Pancreas (tissue), 10 donors: Measurements from ENCODE around the gene FSTL4. TPM values are rescaled to one million over a fixed set of nuclear protein-coding genes. Genes with fewer than 3 reads are reported as not detected.
"Not testable (repeated sequence)": the region's sequence is repeated elsewhere in the genome, so short reads cannot be mapped to it uniquely, and the experiment has no call there.

Experiments used
- ATAC-seq, 4 donors: fragments of 200-7000 bp; cut with Tn5 transposase; one replicate each; pipeline versions ENCODE4 v1.8.0 to v1.9.1; 2020; ENCODE audit warnings: mild to moderate bottlenecking in 4 of 4, moderate library complexity in 4 of 4
- DNase-seq, 6 donors: peaks; one replicate each; pipeline ENCODE4 v3.0.0-alpha.2; 2020
- FAIRE-seq: peaks from 2 replicates; lab custom pipeline; 2012; peaks lifted over from hg19 to GRCh38; lab: Jason Lieb, UNC
- H3K27ac ChIP-seq, 4 donors: fragments of 200-600 bp; sonication (generic); 1 replicate in 3 of 4; 2 replicates in 1 of 4; pipeline versions ENCODE4 v1.5.0 to v1.8.0; 2020
- H3K27me3 ChIP-seq, 4 donors: fragments of 200-600 bp; one replicate each; pipeline ENCODE4 v1.8.0; 2021
- H3K36me3 ChIP-seq, 3 donors: fragments of 200-600 bp; sonication (generic) in 1 of 3; one replicate each; pipeline versions ENCODE4 v1.5.0 to v1.8.0; 2020 to 2021
- H3K4me1 ChIP-seq, 3 donors: fragments of 200-600 bp; one replicate each; pipeline ENCODE4 v1.8.0; 2021
- H3K4me3 ChIP-seq, 4 donors: fragments of 200-600 bp; sonication (generic) in 2 of 4; one replicate each; pipeline versions ENCODE4 v1.5.0 to v1.8.0; 2020 to 2021
- H3K9me3 ChIP-seq, 4 donors: fragments of 200-600 bp; one replicate each; pipeline ENCODE4 v1.8.0; 2021
- WGBS, 2 donors: extraction: QIAGEN DNeasy Blood & Tissue Kit; methylation state at CpG; one replicate each; pipeline ENCODE4 v1.1.7; 2013; 5-methylcytosine and 5-hydroxymethylcytosine counted together
- intact Hi-C, 3 donors: fragments of 100-400 bp; cut with DNase I; formaldehyde crosslinking; loops; one replicate each; pipeline versions ENCODE4 v1.11.1 to v1.14.2; 2022
- polyA plus RNA-seq, 2 donors: library from polyadenylated mRNA; stranded (reverse); fragments of 200-250 nt; gene quantifications; one replicate each; pipeline ENCODE4 v1.2.3, GENCODE V29; 2013
- total RNA-seq, 6 donors: library from RNA; stranded (reverse); fragmentation: NEBNext Ultra II Directional in 4 of 6; extraction: Animal tissue kit (Norgen Biotek cat#: 25700) in 4 of 6; gene quantifications; one replicate each; pipeline versions ENCODE4 v1.2.1 to v1.2.4, GENCODE V29; 2021 to 2023
- TF ChIP-seq, protein P1 (sequence below), 4 donors: fragments of 200-600 bp; sonication (generic) in 3 of 4; IDR thresholded peaks; one replicate each; pipeline versions ENCODE4 v1.5.0 to v1.8.0; 2021; ENCODE audit warnings: antibody characterized with exemption in 4 of 4
- donor health status: healthy with polysubstance abuse.
- donor health status: DM: no; HTN: no; CAD: no; lungs with moderate emphysema.
- donor health status: DM: no; HTN: no; CAD: no.
- donor health status: control.
- donor health status: control.
- donor health status: Bipolar disorder and iron deficiency.
- donor health status: DM: yes; HTN: yes; CAD: no.
- donor health status: DM: no; HTN: no; CAD: no.
- donor health status: DM: no; HTN: no; CAD: no.
- donor health status: DM: yes; HTN: yes; CAD: no.

Gene FSTL4
- total and polyA plus RNA-seq, 8 donors: 0.68 to 2.4 (median 1.4) TPM

DNA sequence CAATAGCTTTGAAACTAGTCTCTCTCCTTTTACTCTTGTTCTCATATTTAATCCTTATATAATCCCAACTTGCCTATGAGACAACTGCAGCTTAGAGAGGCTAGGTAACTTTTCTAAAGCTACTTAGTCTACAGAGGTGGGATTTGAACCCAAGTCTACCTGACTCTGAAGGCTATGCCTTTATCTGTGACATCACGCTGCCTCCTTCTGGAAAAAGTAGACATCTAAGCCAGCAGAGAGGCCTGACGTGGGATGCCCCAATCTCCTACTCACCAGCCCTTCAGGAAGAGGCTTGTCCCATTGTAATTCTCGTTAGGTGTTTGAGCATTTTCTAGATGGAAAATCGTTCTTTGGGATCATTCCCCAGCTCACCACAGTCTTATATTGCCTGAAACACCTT lies 393.0 kb downstream of the FSTL4 start:
- 78 to 80% methylated on average over 4 of the region's 4 CpGs for WGBS, 2 donors

DNA sequence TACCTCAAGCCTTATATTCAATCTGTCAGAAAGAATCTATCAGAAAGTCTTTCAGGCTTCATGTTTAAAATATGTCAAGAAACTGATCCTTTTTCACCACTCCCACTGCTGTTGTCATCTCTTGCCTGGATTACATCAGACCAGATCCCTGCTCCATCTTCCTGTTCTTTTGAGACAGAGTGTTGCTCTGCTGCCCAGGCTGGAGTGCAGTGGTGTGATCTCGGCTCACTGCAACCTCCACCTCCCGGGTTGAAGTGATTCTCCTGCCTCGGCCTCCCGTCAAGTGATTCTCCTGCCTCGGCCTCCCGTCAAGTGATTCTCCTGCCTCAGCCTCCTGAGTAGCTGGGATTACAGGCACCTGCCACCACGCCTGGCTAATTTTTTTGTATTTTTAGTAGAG lies 396.2 kb downstream of the FSTL4 start:
- H3K27ac ChIP-seq, H3K4me1 ChIP-seq, H3K27me3 ChIP-seq, DNase-seq, FAIRE-seq, H3K9me3 ChIP-seq, intact Hi-C loops, H3K36me3 ChIP-seq, H3K4me3 ChIP-seq, ATAC-seq: not testable (repeated sequence)
- 94 to 96% methylated on average over 7 of the region's 7 CpGs for WGBS, 2 donors

More for the DNA sequence above, 393.0 kb downstream of the FSTL4 start:
- no peaks in the 10 kb centered on the region for H3K27me3 ChIP-seq
- FAIRE-seq (no peak), ATAC-seq (no peak), DNase-seq (no peak)
- intact Hi-C loops: no loop called here
- no peak overlapping the region for H3K27ac ChIP-seq
- H3K36me3 ChIP-seq: no peaks in the 10 kb centered on the region
- TF ChIP-seq, protein P1, sequence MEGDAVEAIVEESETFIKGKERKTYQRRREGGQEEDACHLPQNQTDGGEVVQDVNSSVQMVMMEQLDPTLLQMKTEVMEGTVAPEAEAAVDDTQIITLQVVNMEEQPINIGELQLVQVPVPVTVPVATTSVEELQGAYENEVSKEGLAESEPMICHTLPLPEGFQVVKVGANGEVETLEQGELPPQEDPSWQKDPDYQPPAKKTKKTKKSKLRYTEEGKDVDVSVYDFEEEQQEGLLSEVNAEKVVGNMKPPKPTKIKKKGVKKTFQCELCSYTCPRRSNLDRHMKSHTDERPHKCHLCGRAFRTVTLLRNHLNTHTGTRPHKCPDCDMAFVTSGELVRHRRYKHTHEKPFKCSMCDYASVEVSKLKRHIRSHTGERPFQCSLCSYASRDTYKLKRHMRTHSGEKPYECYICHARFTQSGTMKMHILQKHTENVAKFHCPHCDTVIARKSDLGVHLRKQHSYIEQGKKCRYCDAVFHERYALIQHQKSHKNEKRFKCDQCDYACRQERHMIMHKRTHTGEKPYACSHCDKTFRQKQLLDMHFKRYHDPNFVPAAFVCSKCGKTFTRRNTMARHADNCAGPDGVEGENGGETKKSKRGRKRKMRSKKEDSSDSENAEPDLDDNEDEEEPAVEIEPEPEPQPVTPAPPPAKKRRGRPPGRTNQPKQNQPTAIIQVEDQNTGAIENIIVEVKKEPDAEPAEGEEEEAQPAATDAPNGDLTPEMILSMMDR (IDR thresholded peaks at IDR 0.05): no peak
- no peaks in the 10 kb centered on the region for H3K9me3 ChIP-seq
- H3K4me1 ChIP-seq: no peaks in the 10 kb centered on the region
- H3K4me3 ChIP-seq: no peak overlapping the region

- 30 to 32% methylated on average over 2 of the region's 2 CpGs for WGBS, 2 donors
- H3K4me3 ChIP-seq: no peak overlapping the region
- FAIRE-seq: no peak
- H3K27me3 ChIP-seq: no peaks in the 10 kb centered on the region
- no peak for DNase-seq
- no peak overlapping the region for H3K27ac ChIP-seq
- intact Hi-C loops: no loop called here
- TF ChIP-seq, protein P1 (IDR thresholded peaks at IDR 0.05): no peak
- H3K9me3 ChIP-seq: no peaks in the 10 kb centered on the region
- H3K4me1 ChIP-seq: no peaks in the 10 kb centered on the region
- ATAC-seq: no peak
- H3K36me3 ChIP-seq: no peaks in the 10 kb centered on the region
These were observed 398.1 kb downstream of the FSTL4 start for GRCh38 chr5:133214153-133214820.

- FAIRE-seq: no peak
- Histone ChIP-seq H3K4me3 (no peak overlapping the region), H3K9me3 (no peaks in the 10 kb centered on the region), H3K36me3 (no peaks in the 10 kb centered on the region), H3K4me1 (no peaks in the 10 kb centered on the region), H3K27me3 (no peaks in the 10 kb centered on the region), H3K27ac (no peak overlapping the region)
- WGBS, 2 donors: 79 to 86% methylated on average over 4 of the region's 4 CpGs
- DNase-seq: no peak
- TF ChIP-seq, protein P1 (IDR thresholded peaks at IDR 0.05): no peak
- intact Hi-C loops: no loop called here
- no peak for ATAC-seq
These were observed 406.7 kb downstream of the FSTL4 start for GRCh38 chr5:133205649-133206048.

DNA sequence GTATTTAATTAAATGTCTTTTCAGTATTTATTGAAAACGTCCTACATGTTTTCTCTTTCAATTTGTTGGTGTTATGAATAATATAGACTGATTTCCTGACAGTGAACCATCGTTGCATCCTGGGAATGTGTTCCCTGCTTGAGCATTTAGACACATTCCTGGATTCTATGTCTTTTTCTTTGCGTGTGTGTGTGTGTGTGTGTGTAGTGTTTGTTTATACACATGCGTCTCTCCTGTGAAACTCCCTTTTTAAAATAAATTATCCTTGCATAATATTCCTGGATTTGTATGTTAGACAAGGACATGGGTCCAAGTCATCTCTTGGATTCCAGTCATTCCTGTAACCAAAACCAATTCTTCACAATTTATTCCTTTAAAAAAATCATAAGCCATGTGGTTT lies 407.1 kb downstream of the FSTL4 start:
- Histone ChIP-seq H3K27me3 (no peaks in the 10 kb centered on the region), H3K4me1 (no peaks in the 10 kb centered on the region), H3K27ac (no peak overlapping the region), H3K36me3 (no peaks in the 10 kb centered on the region), H3K4me3 (no peak overlapping the region), H3K9me3 (no peaks in the 10 kb centered on the region)
- TF ChIP-seq, protein P1 (IDR thresholded peaks at IDR 0.05): no peak
- FAIRE-seq: no peak
- no peak for DNase-seq
- intact Hi-C loops: no loop called here
- no peak for ATAC-seq
- 40 to 62% methylated on average over 4 of the region's 4 CpGs for WGBS, 2 donors
